CD8-positive, alpha-beta memory T cell (primary cell): ENCODE measurements around the gene PIWIL4. TPM values are rescaled to one million over a fixed set of nuclear protein-coding genes. Genes with fewer than 3 reads are reported as not detected.

Experiments
- CTCF ChIA-PET: fragments of 350-600 bp; sonication (Branson Sonifier 250); formaldehyde crosslinking; loops from one replicate; lab custom pipeline; 2021; ENCODE audit warnings: antibody characterized with exemption; lab: Charles Lee
- POLR2A ChIA-PET: fragments of 350-600 bp; sonication (Branson Sonifier 250); formaldehyde crosslinking; loops from one replicate; lab custom pipeline; 2021; ENCODE audit warnings: antibody characterized with exemption; lab: Charles Lee
- DNase-seq, 5 donors: peaks; one replicate each; pipeline versions ENCODE4 v3.0.0 to v3.0.0-alpha.2; 2020 to 2022; ENCODE audit warnings: mixed read lengths in 1 of 5
- H3K27ac ChIP-seq: one replicate; pipeline ENCODE4 v1.7.0; 2013; ENCODE audit warnings: low read depth, mild to moderate bottlenecking, low read length, moderate library complexity
- H3K27me3 ChIP-seq: 2 replicates; pipeline ENCODE4 v1.7.0; 2013; ENCODE audit warnings: low read length, mild to moderate bottlenecking; ENCODE audit not compliant: insufficient read depth, poor library complexity, severe bottlenecking
- H3K36me3 ChIP-seq: 2 replicates; pipeline ENCODE4 v1.7.0; 2013; ENCODE audit warnings: mild to moderate bottlenecking, low read length, moderate library complexity; ENCODE audit not compliant: insufficient read depth
- H3K4me1 ChIP-seq: 2 replicates; pipeline ENCODE4 v1.7.0; 2013; ENCODE audit warnings: mild to moderate bottlenecking, low read length, moderate library complexity; ENCODE audit not compliant: insufficient read depth
- H3K4me3 ChIP-seq: 2 replicates; pipeline ENCODE4 v1.7.0; 2013; ENCODE audit warnings: mild to moderate bottlenecking, low read length
- H3K9me3 ChIP-seq: 2 replicates; pipeline ENCODE4 v1.7.0; 2013; ENCODE audit warnings: mild to moderate bottlenecking, low read length
- H3K27ac Mint-ChIP-seq, 8 donors: one replicate each; pipeline ENCODE4 v1.8.0; 2020 to 2021; ENCODE audit warnings: mixed read lengths in 8 of 8, mild to moderate bottlenecking in 6 of 8, inconsistent platforms in 3 of 8, moderate library complexity in 3 of 8
- H3K27me3 Mint-ChIP-seq, 2 donors: one replicate each; pipeline ENCODE4 v1.8.0; 2020 to 2021; ENCODE audit warnings: mixed read lengths in 2 of 2, mild to moderate bottlenecking in 1 of 2, moderate library complexity in 1 of 2
- H3K36me3 Mint-ChIP-seq, 3 donors: one replicate each; pipeline ENCODE4 v1.8.0; 2020 to 2021; ENCODE audit warnings: mixed read lengths in 3 of 3, inconsistent platforms in 1 of 3, mild to moderate bottlenecking in 1 of 3
- H3K4me1 Mint-ChIP-seq, 3 donors: one replicate each; pipeline ENCODE4 v1.8.0; 2020 to 2021; ENCODE audit warnings: mixed read lengths in 3 of 3, inconsistent platforms in 1 of 3, mild to moderate bottlenecking in 1 of 3
- H3K4me3 Mint-ChIP-seq, 7 donors: one replicate each; pipeline ENCODE4 v1.8.0; 2020 to 2021; ENCODE audit warnings: mixed read lengths in 7 of 7, mild to moderate bottlenecking in 6 of 7, moderate library complexity in 4 of 7, inconsistent platforms in 2 of 7
- H3K9me3 Mint-ChIP-seq, 5 donors: one replicate each; pipeline ENCODE4 v1.8.0; 2020 to 2022; ENCODE audit warnings: mixed read lengths in 5 of 5, mild to moderate bottlenecking in 3 of 5, moderate library complexity in 2 of 5, inconsistent platforms in 1 of 5
- polyA plus RNA-seq: library from polyadenylated mRNA; unstranded; fragments of 300-500 nt; fragmentation: Illumina TruSeq; gene quantifications from one replicate; pipeline ENCODE4 v1.2.3, GENCODE V29; 2021
- total RNA-seq, 2 experiments: library from RNA; stranded (reverse); gene quantifications; one replicate each; pipeline ENCODE4 v1.2.3, GENCODE V29; 2021

Gene PIWIL4
- total and polyA plus RNA-seq, 3 experiments from 2014 or later = 0.36 to 0.61 (median 0.58) TPM

GRCh38 chr11:94581926-94582325 lies 14.8 kb downstream of the PIWIL4 start:
- H3K4me3 ChIP-seq = no peak overlapping the region

GRCh38 chr11:94583213-94583865 lies 16.2 kb downstream of the PIWIL4 start:
- no peaks in the 10 kb centered on the region for H3K4me1 Mint-ChIP-seq
- H3K36me3 ChIP-seq = no peaks in the 10 kb centered on the region
- no peak overlapping the region for H3K4me3 ChIP-seq
- CTCF ChIA-PET = no interaction called here
- no peaks in the 10 kb centered on the region for H3K4me1 ChIP-seq
- peaks cover 0 to 4% of the 10 kb centered on the region in 2 donors for H3K27me3 Mint-ChIP-seq
- no peak overlapping the region for H3K27ac Mint-ChIP-seq
- no peak for DNase-seq
- peaks cover 0 to 2% (median 0%) of the 10 kb centered on the region in 3 donors for H3K36me3 Mint-ChIP-seq
- POLR2A ChIA-PET = no interaction called here
- H3K4me3 Mint-ChIP-seq = no peak overlapping the region
- no peaks in the 10 kb centered on the region for H3K9me3 Mint-ChIP-seq
- H3K27me3 ChIP-seq = no peaks in the 10 kb centered on the region
- H3K27ac ChIP-seq = no peak overlapping the region
- no peaks in the 10 kb centered on the region for H3K9me3 ChIP-seq

More at GRCh38 chr11:94581926-94582325, 14.8 kb downstream of the PIWIL4 start:
- no peak for DNase-seq
- Mint-ChIP-seq H3K4me1 (no peaks in the 10 kb centered on the region), H3K4me3 (no peak overlapping the region), H3K9me3 (no peaks in the 10 kb centered on the region), H3K36me3 (peaks cover 0 to 2% (median 0%) of the 10 kb centered on the region in 3 donors), H3K27me3 (peaks cover 0 to 4% of the 10 kb centered on the region in 2 donors), H3K27ac (peak overlapping the region in 1 of 8 donors; percentile 64)
- POLR2A ChIA-PET = no interaction called here
- Histone ChIP-seq H3K36me3 (no peaks in the 10 kb centered on the region), H3K27me3 (no peaks in the 10 kb centered on the region), H3K27ac (no peak overlapping the region), H3K9me3 (no peaks in the 10 kb centered on the region), H3K4me1 (no peaks in the 10 kb centered on the region)
- CTCF ChIA-PET = no interaction called here

- Histone ChIP-seq H3K27ac (no peak overlapping the region), H3K27me3 (no peaks in the 10 kb centered on the region), H3K36me3 (no peaks in the 10 kb centered on the region), H3K4me3 (no peak overlapping the region), H3K4me1 (no peaks in the 10 kb centered on the region), H3K9me3 (no peaks in the 10 kb centered on the region)
- ChIA-PET POLR2A (no interaction called here), CTCF (no interaction called here)
- Mint-ChIP-seq H3K27me3 (peaks cover 0 to 4% of the 10 kb centered on the region in 2 donors), H3K4me3 (no peak overlapping the region), H3K4me1 (no peaks in the 10 kb centered on the region), H3K27ac (no peak overlapping the region), H3K36me3 (peaks cover 0 to 2% (median 0%) of the 10 kb centered on the region in 3 donors), H3K9me3 (no peaks in the 10 kb centered on the region)
- no peak for DNase-seq
Measured at GRCh38 chr11:94583866-94584500, 16.8 kb downstream of the PIWIL4 start.

GRCh38 chr11:94584978-94585377 lies 17.8 kb downstream of the PIWIL4 start:
- Histone ChIP-seq H3K27ac (no peak overlapping the region), H3K9me3 (no peaks in the 10 kb centered on the region), H3K27me3 (no peaks in the 10 kb centered on the region), H3K36me3 (no peaks in the 10 kb centered on the region), H3K4me1 (no peaks in the 10 kb centered on the region), H3K4me3 (no peak overlapping the region)
- H3K9me3 Mint-ChIP-seq = no peaks in the 10 kb centered on the region
- H3K4me3 Mint-ChIP-seq = no peak overlapping the region
- ChIA-PET CTCF (no interaction called here), POLR2A (no interaction called here)
- peaks cover 0 to 4% of the 10 kb centered on the region in 2 donors for H3K27me3 Mint-ChIP-seq
- H3K4me1 Mint-ChIP-seq = no peaks in the 10 kb centered on the region
- DNase-seq = no peak
- H3K36me3 Mint-ChIP-seq = peaks cover 0 to 2% (median 2%) of the 10 kb centered on the region in 3 donors
- peak overlapping the region in 1 of 8 donors; percentile 37 for H3K27ac Mint-ChIP-seq

GRCh38 chr11:94585399-94585798 lies 18.2 kb downstream of the PIWIL4 start:
- DNase-seq = no peak
- Histone ChIP-seq H3K4me3 (no peak overlapping the region), H3K27ac (no peak overlapping the region), H3K4me1 (no peaks in the 10 kb centered on the region), H3K36me3 (no peaks in the 10 kb centered on the region), H3K9me3 (no peaks in the 10 kb centered on the region), H3K27me3 (no peaks in the 10 kb centered on the region)
- H3K27me3 Mint-ChIP-seq = peaks cover 0 to 4% of the 10 kb centered on the region in 2 donors
- no peak overlapping the region for H3K27ac Mint-ChIP-seq
- ChIA-PET POLR2A (no interaction called here), CTCF (no interaction called here)
- no peak overlapping the region for H3K4me3 Mint-ChIP-seq
- H3K9me3 Mint-ChIP-seq = no peaks in the 10 kb centered on the region
- peaks cover 0 to 5% (median 2%) of the 10 kb centered on the region in 3 donors for H3K36me3 Mint-ChIP-seq
- no peaks in the 10 kb centered on the region for H3K4me1 Mint-ChIP-seq

DNA sequence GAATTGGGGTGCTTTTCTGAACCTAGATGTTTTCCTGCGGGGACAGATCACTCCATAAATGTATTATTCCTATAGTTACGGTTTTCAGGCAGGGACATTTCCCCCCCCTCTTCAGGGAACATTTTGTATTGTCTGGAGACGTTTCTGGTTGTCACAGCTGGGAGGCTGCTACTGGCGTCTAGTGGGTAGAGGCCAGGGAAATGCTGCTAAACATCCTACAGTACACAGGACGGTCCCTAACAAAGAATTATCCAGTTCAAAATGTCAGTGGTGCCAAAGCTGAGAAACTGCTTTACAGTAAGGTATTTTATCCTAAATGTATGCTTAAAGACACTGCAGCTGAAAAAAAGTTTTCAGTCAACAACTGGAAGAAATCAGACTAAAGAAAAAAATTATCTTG lies 19.4 kb downstream of the PIWIL4 start:
- Histone ChIP-seq H3K9me3 (no peaks in the 10 kb centered on the region), H3K27ac (no peak overlapping the region), H3K4me3 (no peak overlapping the region), H3K36me3 (no peaks in the 10 kb centered on the region), H3K4me1 (no peaks in the 10 kb centered on the region), H3K27me3 (no peaks in the 10 kb centered on the region)
- Mint-ChIP-seq H3K36me3 (peaks cover 0 to 5% (median 2%) of the 10 kb centered on the region in 3 donors), H3K4me3 (no peak overlapping the region), H3K4me1 (no peaks in the 10 kb centered on the region), H3K27ac (no peak overlapping the region), H3K27me3 (peaks cover 0 to 4% of the 10 kb centered on the region in 2 donors), H3K9me3 (no peaks in the 10 kb centered on the region)
- CTCF ChIA-PET = no interaction called here
- DNase-seq = no peak
- POLR2A ChIA-PET = no interaction called here

- Histone ChIP-seq H3K4me1 (no peaks in the 10 kb centered on the region), H3K4me3 (no peak overlapping the region), H3K27ac (no peak overlapping the region), H3K36me3 (no peaks in the 10 kb centered on the region), H3K9me3 (no peaks in the 10 kb centered on the region), H3K27me3 (no peaks in the 10 kb centered on the region)
- Mint-ChIP-seq H3K27me3 (peaks cover 0 to 2% of the 10 kb centered on the region in 2 donors), H3K4me3 (no peak overlapping the region), H3K36me3 (peaks cover 0 to 5% (median 2%) of the 10 kb centered on the region in 3 donors), H3K27ac (no peak overlapping the region), H3K9me3 (no peaks in the 10 kb centered on the region), H3K4me1 (no peaks in the 10 kb centered on the region)
- POLR2A ChIA-PET = no interaction called here
- CTCF ChIA-PET = no interaction called here
- DNase-seq = no peak
Measured at GRCh38 chr11:94586978-94587377, 19.8 kb downstream of the PIWIL4 start.

- DNase-seq = no peak
- H3K4me3 ChIP-seq = no peak overlapping the region
- no peak overlapping the region for H3K27ac ChIP-seq
- no peaks in the 10 kb centered on the region for H3K27me3 ChIP-seq
- no peak overlapping the region for H3K4me3 Mint-ChIP-seq
- ChIA-PET CTCF (no interaction called here), POLR2A (no interaction called here)
- H3K4me1 Mint-ChIP-seq = no peaks in the 10 kb centered on the region
- H3K36me3 ChIP-seq = no peaks in the 10 kb centered on the region
- H3K27me3 Mint-ChIP-seq = no peaks in the 10 kb centered on the region
- no peaks in the 10 kb centered on the region for H3K9me3 ChIP-seq
- H3K4me1 ChIP-seq = no peaks in the 10 kb centered on the region
- no peak overlapping the region for H3K27ac Mint-ChIP-seq
- peaks cover 0 to 5% (median 2%) of the 10 kb centered on the region in 3 donors for H3K36me3 Mint-ChIP-seq
- no peaks in the 10 kb centered on the region for H3K9me3 Mint-ChIP-seq
Measured at GRCh38 chr11:94588366-94588942, 21.3 kb downstream of the PIWIL4 start.
